NB4 (cell line): ENCODE data around the gene PCDHAC1.

ENCODE experiments used
- CTCF ChIP-seq: IDR thresholded peaks from one replicate; pipeline ENCODE4 v1.5.1; 2012; ENCODE audit warnings: low read depth, low read length
- MAX ChIP-seq: IDR thresholded peaks from 2 replicates; pipeline ENCODE4 v1.6.1; 2011; ENCODE audit warnings: low read depth, low read length
- MYC ChIP-seq: IDR thresholded peaks from 2 replicates; pipeline ENCODE4 v1.6.1; 2011; ENCODE audit warnings: low read depth, low read length
- POLR2A ChIP-seq: IDR thresholded peaks from 2 replicates; pipeline ENCODE4 v1.6.1; 2011; ENCODE audit warnings: mild to moderate bottlenecking; ENCODE audit not compliant: insufficient read length; ENCODE audit errors: extremely low read depth

DNA sequence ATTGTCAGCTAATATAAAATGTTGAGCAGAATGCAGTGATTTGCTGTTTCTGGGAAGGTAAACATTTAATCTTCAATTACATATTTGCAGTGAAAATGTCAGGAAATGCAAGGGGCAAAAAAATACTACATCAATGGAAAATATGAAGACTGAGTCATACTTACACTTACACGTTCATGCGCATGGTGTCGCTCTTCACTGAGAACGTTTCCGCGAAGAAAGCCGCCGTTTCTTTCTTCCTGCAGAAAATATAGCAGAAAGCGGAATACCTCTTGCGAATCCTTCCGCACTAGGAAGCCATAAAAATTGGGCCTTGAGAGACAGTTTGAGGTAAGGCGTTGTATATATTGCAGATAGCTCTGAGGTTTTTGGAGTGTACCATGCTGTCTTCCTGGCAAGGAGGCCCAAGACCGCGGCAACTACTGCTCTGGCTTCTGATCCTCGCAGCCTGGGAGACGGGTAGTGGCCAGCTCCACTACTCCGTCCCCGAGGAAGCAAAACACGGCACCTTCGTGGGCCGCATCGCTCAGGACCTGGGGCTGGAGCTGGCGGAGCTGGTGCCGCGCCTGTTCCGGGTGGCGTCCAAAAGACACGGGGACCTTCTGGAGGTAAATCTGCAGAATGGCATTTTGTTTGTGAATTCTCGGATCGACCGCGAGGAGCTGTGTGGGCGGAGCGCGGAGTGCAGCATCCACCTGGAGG lies 44.1 kb upstream of the PCDHAC1 start, which contains the start of gene PCDHA13:
- TF ChIP-seq POLR2A: no peak
- no peak for TF ChIP-seq CTCF
- no peak for TF ChIP-seq MAX
- TF ChIP-seq MYC: no peak
